Articular chondrocyte of knee joint (primary cell): ENCODE measurements around the gene PYHIN1. TPM values are rescaled to one million over a fixed set of nuclear protein-coding genes. Genes with fewer than 3 reads are reported as not detected.

Experiments used
- total RNA-seq: library from RNA; depleted of rRNA; stranded (reverse); fragments of >200 nt; gene quantifications from 2 replicates; pipeline ENCODE4 v1.2.3, GENCODE V29; 2012

PYHIN1 gene
- not detected in 2 replicates for total RNA-seq

GRCh38 chr1:158931055-158931737 is at the start of gene PYHIN1:
Gene PYHIN1, plus strand, starts transcription at chr1:158931552. Its CDS starts 5,359 bp downstream, at chr1:158936911.

GRCh38 chr1:159009704-159010361 is 78.5 kb downstream of the PYHIN1 start, which contains the start of gene IFI16:
Gene IFI16, plus strand, starts transcription at chr1:159009907. Its CDS starts 4,774 bp downstream, at chr1:159014681.

Other genes starting within 250 kb of the PYHIN1 start
- 0.13 TPM in 1 of 2 replicates, not detected in the other for gene SPTA1, start 244.8 kb upstream of the PYHIN1 start, total RNA-seq
- gene OR6K2, start 230.9 kb upstream of the PYHIN1 start, total RNA-seq: not detected in 2 replicates
- gene OR6K3, start 210.8 kb upstream of the PYHIN1 start, total RNA-seq: not detected in 2 replicates
- not detected in 2 replicates for gene OR6K6, start 176.8 kb upstream of the PYHIN1 start, total RNA-seq
- gene OR6N1, start 159.4 kb upstream of the PYHIN1 start, total RNA-seq: not detected in 2 replicates
- gene OR6N2, start 150.3 kb upstream of the PYHIN1 start, total RNA-seq: not detected in 2 replicates
- not detected in 2 replicates for gene MNDA, start 100.2 kb upstream of the PYHIN1 start, total RNA-seq
- gene IFI16, start 78.4 kb downstream of the PYHIN1 start, total RNA-seq: 48.9 and 69.9 TPM in 2 replicates
- not detected in 2 replicates for gene AIM2, start 145.2 kb downstream of the PYHIN1 start, total RNA-seq
- 0.26 and 1.2 TPM in 2 replicates for gene CADM3, start 240.1 kb downstream of the PYHIN1 start, total RNA-seq